ENCODE results near the gene PPP6R1.

The PPP6R1 gene

GRCh38 chr19:55189403-55189835 is 69.4 kb downstream of the PPP6R1 start:
- TF ChIP-seq, protein P1, sequence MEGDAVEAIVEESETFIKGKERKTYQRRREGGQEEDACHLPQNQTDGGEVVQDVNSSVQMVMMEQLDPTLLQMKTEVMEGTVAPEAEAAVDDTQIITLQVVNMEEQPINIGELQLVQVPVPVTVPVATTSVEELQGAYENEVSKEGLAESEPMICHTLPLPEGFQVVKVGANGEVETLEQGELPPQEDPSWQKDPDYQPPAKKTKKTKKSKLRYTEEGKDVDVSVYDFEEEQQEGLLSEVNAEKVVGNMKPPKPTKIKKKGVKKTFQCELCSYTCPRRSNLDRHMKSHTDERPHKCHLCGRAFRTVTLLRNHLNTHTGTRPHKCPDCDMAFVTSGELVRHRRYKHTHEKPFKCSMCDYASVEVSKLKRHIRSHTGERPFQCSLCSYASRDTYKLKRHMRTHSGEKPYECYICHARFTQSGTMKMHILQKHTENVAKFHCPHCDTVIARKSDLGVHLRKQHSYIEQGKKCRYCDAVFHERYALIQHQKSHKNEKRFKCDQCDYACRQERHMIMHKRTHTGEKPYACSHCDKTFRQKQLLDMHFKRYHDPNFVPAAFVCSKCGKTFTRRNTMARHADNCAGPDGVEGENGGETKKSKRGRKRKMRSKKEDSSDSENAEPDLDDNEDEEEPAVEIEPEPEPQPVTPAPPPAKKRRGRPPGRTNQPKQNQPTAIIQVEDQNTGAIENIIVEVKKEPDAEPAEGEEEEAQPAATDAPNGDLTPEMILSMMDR (IDR thresholded peaks at IDR 0.05; ENCODE audit: borderline replicate concordance, control extremely low read depth, extremely low read depth, insufficient read depth, missing control alignments) = no peak
- no peak for DNase-seq (ENCODE audit: low spot score)
- in situ Hi-C loops (cut with MboI; ENCODE audit: low sequenced_read_pairs, unreplicated experiment) = no loop called here

- no peak for DNase-seq (ENCODE audit: low spot score)
- TF ChIP-seq, protein P1 (IDR thresholded peaks at IDR 0.05; ENCODE audit: borderline replicate concordance, control extremely low read depth, extremely low read depth, insufficient read depth, missing control alignments) = no peak
- in situ Hi-C loops (cut with MboI; ENCODE audit: low sequenced_read_pairs, unreplicated experiment) = no loop called here
Measured at GRCh38 chr19:55188625-55189024, 70.2 kb downstream of the PPP6R1 start.

- DNase-seq (ENCODE audit: low spot score) = no peak
- TF ChIP-seq, protein P1 (IDR thresholded peaks at IDR 0.05; ENCODE audit: borderline replicate concordance, control extremely low read depth, extremely low read depth, insufficient read depth, missing control alignments) = no peak
- in situ Hi-C loops (cut with MboI; ENCODE audit: low sequenced_read_pairs, unreplicated experiment) = no loop called here
Measured at GRCh38 chr19:55186080-55186479, 72.7 kb downstream of the PPP6R1 start.

DNA sequence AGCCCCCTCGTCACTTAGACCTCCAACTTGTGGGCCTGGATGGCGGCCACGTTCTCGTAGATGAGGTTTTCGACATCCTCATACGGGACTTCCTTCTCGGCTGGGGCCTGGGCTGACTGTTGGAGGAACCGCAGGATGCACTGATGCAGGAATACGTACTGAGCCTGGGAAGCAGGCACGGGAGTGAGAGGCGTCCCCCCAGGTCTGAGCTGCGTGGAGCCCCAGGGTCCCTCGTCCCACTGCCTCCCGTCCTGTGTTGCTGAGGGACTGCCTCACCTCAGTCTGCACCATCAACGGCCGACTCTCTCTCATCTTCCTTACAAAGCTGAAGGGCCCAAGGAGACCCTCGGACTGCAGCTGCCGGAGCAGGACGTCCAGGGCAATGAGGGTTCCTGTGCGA is 77.1 kb downstream of the PPP6R1 start:
- DNase-seq (ENCODE audit: low spot score) = no peak
- TF ChIP-seq, protein P1 (IDR thresholded peaks at IDR 0.05; ENCODE audit: borderline replicate concordance, control extremely low read depth, extremely low read depth, insufficient read depth, missing control alignments) = no peak
- in situ Hi-C loops (cut with MboI; ENCODE audit: low sequenced_read_pairs, unreplicated experiment) = no loop called here
